ENCODE results near the gene TRPV6.

GRCh38 chr7:142918901-142919300 is 33.4 kb upstream of the TRPV6 start:
- TF ChIP-seq EP300 (IDR thresholded peaks at IDR 0.05) = no peak
- TF ChIP-seq, protein P1, sequence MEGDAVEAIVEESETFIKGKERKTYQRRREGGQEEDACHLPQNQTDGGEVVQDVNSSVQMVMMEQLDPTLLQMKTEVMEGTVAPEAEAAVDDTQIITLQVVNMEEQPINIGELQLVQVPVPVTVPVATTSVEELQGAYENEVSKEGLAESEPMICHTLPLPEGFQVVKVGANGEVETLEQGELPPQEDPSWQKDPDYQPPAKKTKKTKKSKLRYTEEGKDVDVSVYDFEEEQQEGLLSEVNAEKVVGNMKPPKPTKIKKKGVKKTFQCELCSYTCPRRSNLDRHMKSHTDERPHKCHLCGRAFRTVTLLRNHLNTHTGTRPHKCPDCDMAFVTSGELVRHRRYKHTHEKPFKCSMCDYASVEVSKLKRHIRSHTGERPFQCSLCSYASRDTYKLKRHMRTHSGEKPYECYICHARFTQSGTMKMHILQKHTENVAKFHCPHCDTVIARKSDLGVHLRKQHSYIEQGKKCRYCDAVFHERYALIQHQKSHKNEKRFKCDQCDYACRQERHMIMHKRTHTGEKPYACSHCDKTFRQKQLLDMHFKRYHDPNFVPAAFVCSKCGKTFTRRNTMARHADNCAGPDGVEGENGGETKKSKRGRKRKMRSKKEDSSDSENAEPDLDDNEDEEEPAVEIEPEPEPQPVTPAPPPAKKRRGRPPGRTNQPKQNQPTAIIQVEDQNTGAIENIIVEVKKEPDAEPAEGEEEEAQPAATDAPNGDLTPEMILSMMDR (IDR thresholded peaks at IDR 0.05) = no peak
- no peak for TF ChIP-seq POLR2A (IDR thresholded peaks at IDR 0.05)

All from ovary (tissue), 3 donors.